HG03095 (cell line): ENCODE data around the gene CFAP300.
A peak's percentile ranks its signal among the peaks of the same experiment; 100 is the strongest.

ENCODE experiments used
- ATAC-seq: cut with Tn5 transposase; IDR thresholded peaks from one replicate; pipeline ENCODE4 v1.9.1; 2021; ENCODE audit warnings: moderate library complexity; ENCODE audit not compliant: unreplicated experiment

The CFAP300 gene

GRCh38 chr11:102047305-102047924 lies at the start of gene CFAP300:
Gene CFAP300 (plus strand): TSS chr11:102047437. CDS start chr11:102047471, 34 bp downstream.
- no peak for ATAC-seq

DNA sequence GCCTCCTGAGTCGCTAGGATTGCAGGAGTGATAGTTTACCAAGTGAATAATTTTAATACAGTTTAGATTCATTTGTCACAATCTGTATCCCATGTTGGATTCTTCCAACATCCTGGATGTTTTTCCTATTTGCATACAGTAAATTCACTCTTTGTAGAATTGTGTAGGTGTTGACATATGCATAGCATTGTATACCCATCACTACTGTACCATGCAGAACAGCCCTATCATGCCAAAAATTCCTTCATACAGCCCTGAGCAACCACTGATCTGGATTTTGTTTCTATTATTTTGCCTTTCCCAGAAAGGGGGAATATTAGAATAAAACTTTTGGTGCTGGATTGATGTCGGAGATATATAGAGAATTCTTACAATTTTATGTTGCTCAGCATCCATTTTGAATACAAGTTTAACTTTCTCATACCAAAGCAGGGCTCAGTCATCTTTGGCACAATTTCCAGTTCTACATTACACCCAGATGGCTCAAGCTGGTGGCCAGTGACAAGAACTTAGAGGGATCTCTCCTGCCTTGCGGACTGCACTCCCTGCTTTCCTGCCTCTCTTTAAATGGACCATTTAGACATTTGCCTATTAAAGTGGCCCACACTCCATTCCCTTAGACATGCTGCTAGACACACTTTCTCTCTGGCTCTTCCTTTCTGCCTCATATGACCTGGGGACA lies 45.4 kb upstream of the CFAP300 start:
- no peak for ATAC-seq

GRCh38 chr11:102004220-102004619 lies 43.0 kb upstream of the CFAP300 start:
- no peak for ATAC-seq

- no peak for ATAC-seq
Measured at GRCh38 chr11:102005306-102005705, 41.9 kb upstream of the CFAP300 start.

DNA sequence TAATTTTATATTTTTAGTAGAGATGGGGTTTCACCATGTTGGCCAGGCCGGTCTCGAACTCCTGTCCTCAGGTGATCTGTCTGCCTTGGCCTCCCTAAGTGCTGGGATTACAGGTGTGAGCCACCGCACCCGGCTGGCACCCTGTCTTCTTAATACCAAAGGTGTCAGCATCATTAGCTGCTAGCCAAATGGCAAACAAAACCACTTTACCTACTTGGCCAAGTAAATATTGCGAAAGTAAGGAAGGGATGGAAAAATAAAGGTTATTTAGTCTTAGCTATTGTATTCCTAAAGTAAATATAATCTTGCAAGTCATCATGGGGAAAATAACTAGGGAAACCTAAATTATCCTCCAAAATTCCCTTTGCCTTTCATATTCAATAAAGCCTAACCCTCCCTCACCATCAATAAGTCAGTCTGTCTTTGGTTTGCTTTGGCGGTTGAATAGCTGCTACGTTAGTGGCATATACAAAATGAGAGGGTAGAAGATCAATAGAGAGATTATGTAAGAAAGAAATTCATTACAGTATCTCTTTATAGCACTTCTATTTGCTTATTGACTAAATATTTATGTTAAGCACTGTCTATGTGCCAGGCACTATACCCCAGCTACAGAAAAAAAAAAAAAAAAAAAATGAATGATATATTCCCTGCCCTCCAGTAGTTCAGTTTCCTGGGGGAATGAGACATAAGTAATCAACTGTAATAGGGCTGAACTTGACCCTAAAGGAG lies 40.2 kb upstream of the CFAP300 start:
- ATAC-seq = no peak

GRCh38 chr11:102007567-102008437 lies 39.4 kb upstream of the CFAP300 start:
- ATAC-seq = peak; percentile 78

DNA sequence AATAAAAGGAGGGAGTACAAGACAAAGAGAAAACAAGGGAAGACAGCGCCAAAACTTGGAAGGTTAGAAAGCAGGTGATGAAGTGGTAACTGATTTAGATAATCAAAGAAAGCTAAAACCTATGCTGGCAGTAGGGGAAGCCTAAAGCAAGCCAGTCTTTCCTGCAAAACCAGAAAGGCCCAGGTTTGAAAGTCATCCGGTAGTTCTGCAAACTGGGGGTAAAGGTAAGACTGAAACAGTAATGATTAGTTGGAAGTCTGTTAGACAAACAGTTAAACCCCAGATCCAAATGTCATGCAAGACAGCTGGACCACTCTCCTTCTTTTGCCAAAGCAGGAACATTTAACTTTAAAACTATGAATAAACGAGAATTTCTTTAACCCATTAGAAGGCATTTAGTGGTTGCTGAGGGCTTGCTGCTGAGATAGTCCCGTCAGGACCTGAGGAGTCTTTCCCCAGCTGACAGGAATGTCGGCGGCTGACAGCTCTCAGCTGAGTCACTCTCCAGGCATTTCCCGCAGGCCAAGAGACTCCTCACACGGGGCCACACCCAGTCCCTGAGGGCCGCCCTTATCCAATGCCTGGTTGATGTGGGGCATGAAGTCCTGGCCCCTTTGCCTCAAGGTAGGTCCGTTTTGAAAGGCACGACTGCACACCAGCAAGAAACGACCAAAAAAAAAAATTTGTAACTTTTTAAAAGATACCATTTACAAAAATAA lies 36.3 kb upstream of the CFAP300 start:
- no peak for ATAC-seq

DNA sequence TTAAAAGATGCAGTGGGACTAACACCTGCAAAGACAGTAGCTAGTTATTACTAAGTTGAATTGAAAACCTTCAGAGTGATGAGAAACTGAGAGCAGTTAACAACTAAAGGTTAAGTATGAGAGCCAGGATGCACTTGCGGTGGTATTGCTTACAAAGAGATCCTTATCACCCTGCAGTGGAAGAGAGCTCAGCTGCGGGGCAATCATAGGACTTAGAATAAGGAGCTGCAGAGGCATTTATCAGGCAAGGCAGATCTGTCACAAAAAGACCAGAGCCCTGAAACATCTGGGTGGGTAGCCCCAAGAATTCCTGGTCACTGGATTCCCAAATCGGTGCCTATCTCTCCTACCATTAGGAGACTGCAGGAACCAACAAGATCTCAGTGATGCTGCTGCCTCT lies 34.3 kb upstream of the CFAP300 start:
- no peak for ATAC-seq

DNA sequence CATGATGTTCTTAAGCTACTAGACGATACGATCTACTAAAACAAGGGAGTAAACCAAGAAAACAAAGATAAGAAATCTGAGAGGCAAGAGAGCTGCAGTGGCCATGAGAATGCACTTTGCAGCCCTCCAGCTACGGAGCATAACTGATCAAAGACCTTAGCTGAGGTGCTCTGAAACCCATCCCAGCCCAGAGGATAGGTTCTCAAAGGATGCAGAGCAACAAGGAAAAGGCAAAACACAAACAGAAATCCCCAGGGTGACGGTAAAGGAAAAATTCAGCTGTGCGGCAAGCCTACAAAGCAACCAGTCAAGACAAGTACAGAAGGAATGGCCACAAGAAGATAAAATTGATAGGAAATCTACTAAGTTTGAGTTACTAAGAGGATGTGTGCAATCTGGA lies 32.5 kb upstream of the CFAP300 start:
- ATAC-seq = no peak

GRCh38 chr11:102017026-102017425 lies 30.2 kb upstream of the CFAP300 start:
- no peak for ATAC-seq

DNA sequence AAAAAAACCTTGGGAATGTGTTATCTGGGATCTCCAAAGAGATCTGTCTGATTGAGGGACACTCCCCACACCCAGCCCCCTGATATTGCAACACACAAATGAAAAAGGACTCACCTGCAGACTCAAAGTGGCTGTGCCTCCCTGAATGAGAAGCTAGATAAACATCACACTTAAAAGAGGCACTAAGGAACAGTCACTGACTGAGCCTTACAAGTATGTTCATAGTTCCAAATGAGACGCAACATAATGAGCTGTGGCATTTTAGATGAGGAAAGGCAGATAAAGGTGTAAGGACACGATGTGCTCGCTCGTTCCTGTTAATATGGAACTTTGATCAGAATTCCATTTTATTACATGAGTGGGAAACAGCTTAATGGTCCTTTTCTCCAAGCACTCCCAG lies 21.0 kb upstream of the CFAP300 start:
- no peak for ATAC-seq

- ATAC-seq = no peak
Measured at GRCh38 chr11:102026959-102027358, 20.3 kb upstream of the CFAP300 start.

- no peak for ATAC-seq
Measured at GRCh38 chr11:102036757-102037156, 10.5 kb upstream of the CFAP300 start.

GRCh38 chr11:102046841-102047240 lies 396 bp upstream of the CFAP300 start:
- ATAC-seq = no peak

DNA sequence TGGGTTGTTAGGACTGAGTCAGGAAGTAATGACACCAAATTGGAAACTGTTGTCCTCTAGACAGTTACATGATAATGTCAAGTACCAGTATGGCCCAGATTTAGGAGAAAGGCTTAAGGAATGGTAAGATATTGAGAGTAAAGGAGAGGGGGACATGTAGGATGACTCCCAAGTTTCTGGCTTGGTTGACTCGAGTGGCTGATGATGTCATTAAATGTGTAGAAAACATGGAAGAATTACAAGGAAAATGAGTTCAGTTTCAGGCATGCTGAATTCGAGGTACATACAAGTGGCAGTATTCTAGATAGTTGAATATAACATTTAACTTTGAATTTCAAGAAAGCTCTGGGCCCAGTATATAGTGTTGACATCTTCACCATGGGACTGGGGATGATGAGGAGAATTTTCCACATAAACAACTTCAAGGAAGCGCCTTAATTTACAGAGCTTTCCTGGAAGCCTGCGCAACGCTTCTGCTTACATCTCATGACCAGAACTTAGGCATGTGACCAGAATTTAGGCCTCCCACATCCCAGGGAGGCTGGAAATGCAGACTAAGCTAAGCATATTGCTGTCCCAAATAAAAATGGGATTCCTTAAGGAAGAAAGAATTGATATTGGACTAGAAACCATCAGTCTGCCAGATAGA lies 3.8 kb downstream of the CFAP300 start:
- no peak for ATAC-seq

- no peak for ATAC-seq
Measured at GRCh38 chr11:102061276-102061675, 14.0 kb downstream of the CFAP300 start.

GRCh38 chr11:102062106-102062505 lies 14.9 kb downstream of the CFAP300 start:
- ATAC-seq = no peak

DNA sequence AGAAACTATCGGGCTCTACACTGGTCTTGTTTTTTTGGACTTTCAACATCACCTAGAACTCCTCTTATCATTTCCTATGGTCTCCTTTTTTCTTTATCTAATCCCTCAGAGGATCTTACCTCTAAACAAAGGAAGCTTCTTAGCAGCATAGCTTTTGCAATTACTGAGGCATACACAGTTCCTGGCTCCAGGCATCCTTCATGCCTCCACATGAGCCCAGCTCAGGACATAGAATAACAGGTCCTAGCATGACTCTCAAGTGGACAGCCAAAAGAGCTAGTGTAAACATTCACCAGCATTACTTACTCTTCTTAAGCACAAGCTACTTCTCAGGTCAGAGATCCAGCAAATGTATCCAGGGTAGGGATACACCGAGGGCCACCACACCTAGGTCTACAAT lies 17.1 kb downstream of the CFAP300 start:
- ATAC-seq = no peak

DNA sequence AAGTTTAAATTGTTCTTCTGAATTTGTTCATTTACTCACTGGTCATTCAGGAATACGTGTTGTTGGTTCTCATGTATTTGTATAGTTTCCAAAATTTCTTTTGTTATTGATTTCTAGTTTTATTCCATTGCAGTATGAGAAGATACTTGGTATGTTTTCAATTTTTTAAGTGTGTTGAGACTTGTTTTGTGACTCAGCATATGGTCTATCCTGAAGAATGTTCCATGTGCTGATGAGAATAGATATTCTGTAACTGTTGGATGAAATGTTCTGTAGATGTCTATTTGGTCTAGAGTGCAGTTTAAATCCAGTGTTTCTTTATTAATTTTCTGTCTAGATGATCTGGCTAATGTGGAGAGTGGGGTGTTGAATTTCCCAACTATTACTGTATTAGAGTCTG lies 23.5 kb downstream of the CFAP300 start:
- ATAC-seq = no peak
